GM19372 (cell line): ENCODE results near the gene TRAPPC1.
A peak's percentile ranks its signal among the peaks of the same experiment; 100 is the strongest.

Experiments
- ATAC-seq: cut with Tn5 transposase; IDR thresholded peaks from one replicate; pipeline ENCODE4 v1.9.1; 2021; ENCODE audit warnings: mild to moderate bottlenecking, low read depth, moderate library complexity; ENCODE audit not compliant: unreplicated experiment

The TRAPPC1 gene

GRCh38 chr17:7943291-7943690 lies 11.5 kb upstream of the TRAPPC1 start:
- ATAC-seq = no peak

GRCh38 chr17:7940743-7941142 lies 9.0 kb upstream of the TRAPPC1 start:
- ATAC-seq = no peak

- no peak for ATAC-seq
These were observed 8.3 kb upstream of the TRAPPC1 start for GRCh38 chr17:7940034-7940433.

- ATAC-seq = no peak
These were observed 4.1 kb upstream of the TRAPPC1 start for GRCh38 chr17:7935859-7936258.

GRCh38 chr17:7932949-7933348 lies 1.2 kb upstream of the TRAPPC1 start:
- ATAC-seq = no peak

GRCh38 chr17:7932483-7932891 lies 741 bp upstream of the TRAPPC1 start:
- ATAC-seq = no peak

- no peak for ATAC-seq
These were observed 710 bp downstream of the TRAPPC1 start for GRCh38 chr17:7930841-7931631.

- no peak for ATAC-seq
These were observed 2.4 kb downstream of the TRAPPC1 start, which contains the start of gene KCNAB3 for GRCh38 chr17:7929158-7930023. TSS of gene KCNAB3 (minus strand) at chr17:7929856. CDS start at chr17:7929435, 421 bp downstream.

- ATAC-seq = no peak
These were observed 4.2 kb downstream of the TRAPPC1 start for GRCh38 chr17:7927596-7927995.

GRCh38 chr17:7922845-7923628 lies 8.7 kb downstream of the TRAPPC1 start:
- no peak for ATAC-seq

- ATAC-seq = no peak
These were observed 9.4 kb downstream of the TRAPPC1 start for GRCh38 chr17:7922269-7922844.

GRCh38 chr17:7916808-7917207 lies 14.9 kb downstream of the TRAPPC1 start:
- no peak for ATAC-seq

- peak; percentile 9 for ATAC-seq
These were observed 15.4 kb downstream of the TRAPPC1 start for GRCh38 chr17:7916385-7916682.

- ATAC-seq = peak; percentile 72
These were observed 15.9 kb downstream of the TRAPPC1 start, which contains the start of gene RNF227 for GRCh38 chr17:7915611-7916384. TSS of gene RNF227 (minus strand) at chr17:7916289. CDS start at chr17:7916195, 94 bp downstream.

- no peak for ATAC-seq
These were observed 16.6 kb downstream of the TRAPPC1 start for GRCh38 chr17:7915179-7915610.

- ATAC-seq = no peak
These were observed 18.7 kb downstream of the TRAPPC1 start for GRCh38 chr17:7912927-7913524.

- ATAC-seq = no peak
These were observed 20.6 kb downstream of the TRAPPC1 start for GRCh38 chr17:7911116-7911515.

GRCh38 chr17:7910711-7911110 lies 21.0 kb downstream of the TRAPPC1 start:
- no peak for ATAC-seq

GRCh38 chr17:7910281-7910680 lies 21.5 kb downstream of the TRAPPC1 start:
- no peak for ATAC-seq
